GM13977 (cell line): ENCODE results near the gene CYB5R4.
"Not testable (repeated sequence)": the region's sequence is repeated elsewhere in the genome, so short reads cannot be mapped to it uniquely, and the experiment has no call there.

Experiments used
- DNase-seq: peaks from one replicate; pipeline ENCODE4 v3.0.0; 2012; ENCODE audit warnings: low spot score
- in situ Hi-C: fragments of 300-500 bp; cut with MboI; formaldehyde crosslinking; loops from one replicate; pipeline ENCODE4 v1.12.0; 2022; ENCODE audit warnings: low sequenced_read_pairs, low pct_unique_long_range_greater_than_20kb, mixed read lengths, inconsistent platforms; ENCODE audit not compliant: unreplicated experiment
- TF ChIP-seq, protein P1 (sequence below): IDR thresholded peaks from 2 replicates; pipeline ENCODE4 v1.5.1; 2012; ENCODE audit warnings: mild to moderate bottlenecking, control low read depth; ENCODE audit not compliant: insufficient read depth; ENCODE audit errors: extremely low read depth, missing control alignments

Gene CYB5R4

GRCh38 chr6:83889621-83890020 is 30.1 kb downstream of the CYB5R4 start:
- in situ Hi-C loops = loop anchor here (10.0 kb wide), 1 partner anchor 335 kb away; the partner anchor contains the start of gene CEP162
- TF ChIP-seq, protein P1, sequence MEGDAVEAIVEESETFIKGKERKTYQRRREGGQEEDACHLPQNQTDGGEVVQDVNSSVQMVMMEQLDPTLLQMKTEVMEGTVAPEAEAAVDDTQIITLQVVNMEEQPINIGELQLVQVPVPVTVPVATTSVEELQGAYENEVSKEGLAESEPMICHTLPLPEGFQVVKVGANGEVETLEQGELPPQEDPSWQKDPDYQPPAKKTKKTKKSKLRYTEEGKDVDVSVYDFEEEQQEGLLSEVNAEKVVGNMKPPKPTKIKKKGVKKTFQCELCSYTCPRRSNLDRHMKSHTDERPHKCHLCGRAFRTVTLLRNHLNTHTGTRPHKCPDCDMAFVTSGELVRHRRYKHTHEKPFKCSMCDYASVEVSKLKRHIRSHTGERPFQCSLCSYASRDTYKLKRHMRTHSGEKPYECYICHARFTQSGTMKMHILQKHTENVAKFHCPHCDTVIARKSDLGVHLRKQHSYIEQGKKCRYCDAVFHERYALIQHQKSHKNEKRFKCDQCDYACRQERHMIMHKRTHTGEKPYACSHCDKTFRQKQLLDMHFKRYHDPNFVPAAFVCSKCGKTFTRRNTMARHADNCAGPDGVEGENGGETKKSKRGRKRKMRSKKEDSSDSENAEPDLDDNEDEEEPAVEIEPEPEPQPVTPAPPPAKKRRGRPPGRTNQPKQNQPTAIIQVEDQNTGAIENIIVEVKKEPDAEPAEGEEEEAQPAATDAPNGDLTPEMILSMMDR = no peak
- no peak for DNase-seq

DNA sequence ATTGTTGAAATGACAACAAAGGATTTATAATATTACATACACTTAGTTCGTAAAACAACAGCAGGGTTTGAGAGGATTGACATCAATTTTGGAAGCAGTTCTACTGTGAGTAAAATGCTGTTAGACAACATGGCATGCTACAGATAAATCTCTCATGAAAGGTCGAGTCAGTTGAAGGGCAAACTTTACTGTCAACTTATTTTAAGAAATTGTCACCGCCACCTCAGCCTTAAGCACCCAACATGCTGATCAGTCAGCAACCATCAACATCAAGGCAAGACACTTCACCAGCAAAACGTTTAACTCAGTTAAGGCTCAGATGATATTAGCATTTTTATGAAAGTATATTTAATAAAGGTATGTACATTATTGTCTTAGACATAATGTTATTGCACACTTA is 31.0 kb downstream of the CYB5R4 start:
- in situ Hi-C loops = no loop called here

DNA sequence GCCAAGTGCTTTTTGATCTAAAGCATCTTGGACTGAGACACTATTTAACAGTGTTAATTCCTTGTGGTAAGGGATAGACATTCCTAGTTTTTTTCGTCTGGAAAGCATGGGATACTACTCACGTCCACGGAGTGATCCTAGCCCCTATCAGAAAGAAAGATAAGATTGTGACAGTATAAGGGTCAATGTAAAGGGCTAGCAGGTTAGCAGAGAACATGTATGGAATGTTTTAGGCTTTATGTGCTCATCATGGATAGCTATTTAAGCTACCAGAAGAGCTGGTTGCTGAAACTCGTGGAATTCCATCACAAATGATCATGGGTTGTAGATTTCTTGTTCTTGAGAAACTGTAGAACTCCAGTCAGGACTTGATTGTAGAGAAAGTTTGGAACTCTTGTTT is 32.1 kb downstream of the CYB5R4 start:
- TF ChIP-seq, protein P1 = no peak
- in situ Hi-C loops = no loop called here
- DNase-seq = no peak

More for the DNA sequence above, 31.0 kb downstream of the CYB5R4 start:
- TF ChIP-seq, protein P1 = no peak
- DNase-seq = no peak

DNA sequence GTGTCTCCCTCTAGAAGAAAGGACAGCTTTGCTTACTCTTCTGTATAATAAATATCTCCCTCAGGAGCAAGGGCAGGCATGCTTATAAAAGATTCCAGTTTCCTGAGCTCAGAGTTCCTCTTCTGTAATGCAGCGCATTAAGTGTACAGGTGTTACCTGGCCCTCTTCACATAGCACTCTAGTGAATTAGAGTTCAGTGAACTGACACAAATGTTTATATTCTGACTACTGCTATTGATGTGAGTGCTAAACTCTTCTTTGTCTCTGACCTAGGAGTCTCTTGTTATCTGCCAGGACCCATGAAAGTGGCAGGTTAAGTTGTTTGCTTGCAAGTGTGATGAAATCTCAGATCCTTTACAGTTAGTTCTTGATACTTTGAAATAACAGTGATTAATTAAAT is 33.5 kb downstream of the CYB5R4 start:
- no peak for DNase-seq
- TF ChIP-seq, protein P1 = no peak
- in situ Hi-C loops = no loop called here

DNA sequence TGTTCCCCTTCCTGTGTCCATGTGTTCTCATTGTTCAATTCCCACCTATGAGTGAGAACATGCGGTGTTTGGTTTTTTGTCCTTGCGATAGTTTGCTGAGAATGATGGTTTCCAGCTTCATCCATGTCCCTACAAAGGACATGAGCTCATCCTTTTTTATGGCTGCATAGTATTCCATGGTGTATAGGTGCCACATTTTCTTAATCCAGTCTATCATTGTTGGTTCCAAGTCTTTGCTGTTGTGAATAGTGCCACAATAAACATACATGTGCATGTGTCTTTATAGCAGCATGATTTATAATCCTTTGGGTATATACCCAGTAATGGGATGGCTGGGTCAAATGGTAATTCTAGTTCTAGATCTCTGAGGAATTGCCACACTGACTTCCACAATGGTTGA is 37.6 kb downstream of the CYB5R4 start:
- DNase-seq, in situ Hi-C loops: not testable (repeated sequence)

DNA sequence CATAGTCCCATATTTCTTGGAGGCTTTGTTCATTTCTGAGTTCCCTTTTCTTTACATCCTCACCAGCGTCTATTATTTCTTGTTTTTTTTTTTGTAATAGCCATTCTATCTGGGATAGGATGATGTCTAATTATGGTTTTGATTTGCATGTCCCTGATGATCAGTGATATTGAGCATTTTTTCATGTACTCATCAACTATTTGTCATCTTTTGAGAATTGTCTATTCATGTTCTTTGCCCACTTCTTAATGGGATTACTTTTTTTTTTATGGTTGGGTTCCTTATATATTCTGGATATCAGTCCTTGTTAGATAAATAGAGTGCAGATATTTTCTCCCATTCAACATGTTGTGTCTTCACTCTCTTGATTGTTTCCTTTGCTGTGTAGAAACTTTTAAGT is 42.1 kb downstream of the CYB5R4 start:
- DNase-seq = no peak
- in situ Hi-C loops = no loop called here

DNA sequence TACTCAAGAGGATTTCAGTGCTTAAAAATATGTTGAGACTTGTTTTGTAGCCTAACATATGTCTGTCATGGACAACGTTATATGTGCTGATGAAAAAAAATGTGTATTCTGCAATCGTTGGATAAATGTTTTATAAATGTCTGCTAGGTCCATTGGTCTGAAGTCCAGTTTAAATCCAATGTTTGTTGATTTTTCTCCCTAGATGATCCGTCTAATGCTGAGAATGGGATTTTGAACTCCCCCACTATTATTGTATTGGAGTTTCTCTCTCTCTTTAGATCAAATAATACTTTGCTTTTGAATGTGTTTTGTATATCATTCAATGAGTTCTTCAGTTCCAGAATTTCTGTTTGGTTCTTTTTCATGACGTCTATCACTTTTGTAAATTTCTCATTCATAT is 44.9 kb downstream of the CYB5R4 start:
- in situ Hi-C loops = no loop called here
- no peak for DNase-seq
- TF ChIP-seq, protein P1 = no peak

More for the DNA sequence above, 42.1 kb downstream of the CYB5R4 start:
- TF ChIP-seq, protein P1 = no peak
